Kasumi-1 (cell line): ENCODE measurements around the gene CCDC91.
"Not testable (repeated sequence)": the region's sequence is repeated elsewhere in the genome, so short reads cannot be mapped to it uniquely, and the experiment has no call there.

ENCODE experiments used
- DNase-seq, 2 experiments: peaks; one replicate each; lab custom pipeline; 2025; lab: John Stamatoyannopoulos, UW

The CCDC91 gene

GRCh38 chr12:28457785-28458184 is 267.5 kb downstream of the CCDC91 start:
- no peak for DNase-seq

GRCh38 chr12:28459481-28459880 is 269.2 kb downstream of the CCDC91 start:
- no peak for DNase-seq

GRCh38 chr12:28460420-28461130 is 270.3 kb downstream of the CCDC91 start:
- no peak for DNase-seq

- no peak for DNase-seq
Observed at GRCh38 chr12:28463396-28463795, 273.1 kb downstream of the CCDC91 start.

GRCh38 chr12:28471762-28472161 is 281.5 kb downstream of the CCDC91 start:
- DNase-seq = not testable (repeated sequence)

GRCh38 chr12:28476206-28476605 is 285.9 kb downstream of the CCDC91 start:
- DNase-seq = not testable (repeated sequence)

- not testable (repeated sequence) for DNase-seq
Observed at GRCh38 chr12:28479097-28479496, 288.8 kb downstream of the CCDC91 start.

GRCh38 chr12:28479683-28480082 is 289.4 kb downstream of the CCDC91 start:
- no peak for DNase-seq

- DNase-seq = no peak
Observed at GRCh38 chr12:28484156-28484555, 293.9 kb downstream of the CCDC91 start.

GRCh38 chr12:28486521-28486920 is 296.3 kb downstream of the CCDC91 start:
- DNase-seq = no peak

GRCh38 chr12:28489246-28489645 is 299.0 kb downstream of the CCDC91 start:
- DNase-seq = no peak

- DNase-seq = no peak
Observed at GRCh38 chr12:28497889-28498411, 307.7 kb downstream of the CCDC91 start.

- no peak for DNase-seq
Observed at GRCh38 chr12:28498850-28499249, 308.6 kb downstream of the CCDC91 start.

GRCh38 chr12:28500373-28501024 is 310.2 kb downstream of the CCDC91 start:
- DNase-seq = no peak

- DNase-seq = no peak
Observed at GRCh38 chr12:28506271-28506670, 316.0 kb downstream of the CCDC91 start.

GRCh38 chr12:28507033-28507432 is 316.8 kb downstream of the CCDC91 start:
- DNase-seq = no peak

GRCh38 chr12:28507867-28508266 is 317.6 kb downstream of the CCDC91 start:
- DNase-seq = no peak

- no peak for DNase-seq
Observed at GRCh38 chr12:28512406-28512805, 322.1 kb downstream of the CCDC91 start.

- DNase-seq = no peak
Observed at GRCh38 chr12:28512876-28513275, 322.6 kb downstream of the CCDC91 start.

- DNase-seq = no peak
Observed at GRCh38 chr12:28513983-28514382, 323.7 kb downstream of the CCDC91 start.

GRCh38 chr12:28517101-28517500 is 326.8 kb downstream of the CCDC91 start:
- DNase-seq = no peak

- DNase-seq = no peak
Observed at GRCh38 chr12:28527631-28528249, 337.5 kb downstream of the CCDC91 start.

- no peak for DNase-seq
Observed at GRCh38 chr12:28535216-28535615, 345.0 kb downstream of the CCDC91 start.
